Stimulated activated CD4-positive, alpha-beta T cell treated with anti-CD3 and anti-CD28 coated beads, Interleukin-1b, Interleukin-23, amount 100 ng/mL, for 1 hour (primary cell): Measurements from ENCODE around the gene SLAMF7.
"Not testable (repeated sequence)": the region's sequence is repeated elsewhere in the genome, so short reads cannot be mapped to it uniquely, and the experiment has no call there.

Experiments
- DNase-seq, 2 donors: peaks; one replicate each; pipeline ENCODE4 v3.0.0-alpha.2; 2020; ENCODE audit warnings: low read depth in 2 of 2

SLAMF7 gene

DNA sequence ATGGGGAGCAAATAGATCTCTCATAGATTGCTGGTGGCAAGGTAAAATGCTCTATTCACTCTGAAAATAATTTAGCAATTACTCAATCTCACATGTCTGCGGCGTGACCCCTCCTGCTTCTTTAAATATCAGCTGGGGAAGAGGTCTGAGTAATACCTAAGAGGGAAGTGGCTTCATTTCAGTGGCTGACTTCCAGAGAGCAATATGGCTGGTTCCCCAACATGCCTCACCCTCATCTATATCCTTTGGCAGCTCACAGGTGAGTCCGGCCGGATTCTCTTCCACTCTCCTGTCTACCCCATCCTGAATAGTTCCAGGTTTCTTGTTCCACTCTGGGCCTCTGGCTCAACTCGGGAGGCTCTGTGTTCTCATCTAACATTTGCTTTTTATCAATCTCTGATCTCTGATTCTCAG, at the start of gene SLAMF7:
TSS of gene SLAMF7 (plus strand) at position 150 of the 414 bp plus-strand sequence. CDS start at position 205, 55 bp downstream.
- no peak for DNase-seq

GRCh38 chr1:160692390-160692789, 46.7 kb upstream of the SLAMF7 start:
- DNase-seq, result not testable (repeated sequence)

GRCh38 chr1:160702100-160702499, 36.9 kb upstream of the SLAMF7 start:
- DNase-seq, result no peak

DNA sequence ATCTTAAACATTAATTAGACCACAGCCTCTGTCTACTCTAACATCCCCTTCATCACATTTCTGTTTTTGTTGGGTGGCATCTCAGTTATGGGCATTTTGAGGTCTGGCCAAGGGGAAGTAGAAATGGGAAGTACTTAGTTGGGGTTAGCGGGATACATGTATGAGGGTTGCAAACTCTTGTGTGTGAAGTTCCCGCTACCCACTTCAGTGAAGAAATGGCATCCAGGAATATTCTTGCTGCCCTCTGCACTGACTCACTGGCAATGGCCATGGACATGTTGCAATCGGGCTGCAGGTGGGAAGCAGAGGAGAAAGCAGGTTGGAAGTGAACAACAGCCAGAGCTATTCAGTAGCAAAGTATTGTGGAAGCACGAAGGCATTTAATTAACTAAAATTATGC, 34.8 kb upstream of the SLAMF7 start:
- no peak for DNase-seq

GRCh38 chr1:160705212-160705621, 33.8 kb upstream of the SLAMF7 start:
- DNase-seq, result not testable (repeated sequence)

DNA sequence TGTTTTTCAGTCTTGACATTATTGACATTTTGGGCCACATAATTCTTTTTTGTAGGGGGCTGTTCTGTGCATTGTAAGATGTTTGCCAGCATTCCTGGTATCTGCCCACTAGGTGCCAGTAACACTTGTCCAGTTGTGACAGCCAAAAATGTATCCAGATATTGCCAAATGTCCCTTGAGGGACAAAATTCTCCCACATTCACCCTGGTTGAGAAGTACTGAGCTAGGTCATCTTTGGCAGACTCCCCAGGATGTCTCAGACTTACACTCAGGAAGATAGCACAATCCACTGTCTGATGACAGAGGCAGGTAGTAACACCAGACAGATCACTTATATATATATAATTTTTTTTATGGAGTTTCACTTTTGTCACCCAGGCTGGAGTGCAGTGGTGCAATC, 33.3 kb upstream of the SLAMF7 start:
- DNase-seq, result no peak

DNA sequence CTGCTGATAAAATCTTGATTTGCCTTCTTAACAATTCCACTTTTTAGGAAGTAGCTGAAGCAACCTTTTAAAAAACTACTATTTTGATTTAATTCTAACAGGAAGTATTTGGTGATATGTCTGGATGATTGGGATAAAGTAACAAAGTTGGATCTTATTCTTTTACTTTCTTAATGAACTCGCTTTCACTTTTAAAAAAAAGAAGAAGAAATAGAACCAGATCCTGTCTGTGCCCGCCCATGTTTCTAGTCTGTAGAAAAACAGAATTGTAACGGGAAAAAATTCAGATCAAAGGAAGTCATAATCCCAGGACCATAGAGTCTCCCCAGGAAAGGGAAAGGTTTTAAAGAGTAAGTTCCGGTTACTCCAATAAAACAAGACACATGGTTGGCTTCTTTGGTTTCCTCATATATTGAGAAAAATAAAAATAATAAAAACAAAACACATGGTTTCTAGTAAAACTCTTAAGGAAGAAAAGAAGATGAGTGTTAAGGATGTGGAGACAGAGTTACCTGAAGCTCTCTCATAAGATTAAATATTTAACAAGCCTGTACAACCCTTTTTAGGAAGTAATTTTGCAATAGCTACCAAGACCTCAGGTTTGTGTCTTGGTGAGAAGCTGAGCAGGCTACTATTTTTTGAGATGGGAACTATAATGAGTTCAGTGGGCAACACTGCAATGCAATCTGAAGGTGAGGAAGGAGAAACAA, 32.4 kb upstream of the SLAMF7 start:
- DNase-seq, result no peak

GRCh38 chr1:160707236-160708064, 31.6 kb upstream of the SLAMF7 start:
- DNase-seq, result no peak

DNA sequence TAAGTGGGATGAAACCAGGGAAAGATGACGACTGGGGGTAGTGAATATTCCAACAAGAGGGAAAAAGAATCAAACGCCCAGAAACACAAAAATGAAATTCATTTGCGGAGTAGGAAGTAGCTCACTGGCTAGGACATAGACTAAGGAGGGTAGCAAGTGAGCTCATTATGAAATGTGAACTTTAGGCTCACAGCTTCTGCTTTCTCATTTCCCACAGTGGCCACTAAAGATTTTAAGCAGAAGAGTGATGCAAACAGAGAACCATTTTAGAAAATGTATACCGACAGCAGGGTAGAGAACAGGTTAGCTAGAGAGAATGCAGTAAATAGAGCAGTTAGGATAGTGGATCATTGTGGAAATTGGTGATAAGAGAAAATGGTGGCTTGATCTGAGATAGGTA, 30.9 kb upstream of the SLAMF7 start:
- DNase-seq, result no peak

- DNase-seq, result no peak
Measured at GRCh38 chr1:160708801-160709200, 30.2 kb upstream of the SLAMF7 start.

DNA sequence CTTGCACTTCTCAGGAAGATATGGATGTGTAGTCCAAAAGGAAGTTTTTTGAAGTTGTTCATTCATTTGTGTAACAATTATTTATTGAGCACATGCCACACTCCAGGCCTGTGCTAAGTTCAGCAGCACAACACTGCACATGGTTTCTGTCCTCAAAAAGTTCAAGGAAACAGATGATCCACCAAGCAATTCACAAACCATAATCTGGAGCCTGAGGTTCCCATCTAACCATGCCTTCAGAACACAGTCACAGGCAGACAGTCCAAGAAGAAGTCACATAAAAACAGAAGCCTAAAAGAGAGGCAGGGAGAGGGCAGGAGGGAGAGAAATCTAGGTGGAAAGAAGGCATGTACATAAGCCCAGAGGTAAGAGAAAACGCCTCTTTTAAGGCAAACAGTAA, 29.3 kb upstream of the SLAMF7 start:
- DNase-seq, result no peak

DNA sequence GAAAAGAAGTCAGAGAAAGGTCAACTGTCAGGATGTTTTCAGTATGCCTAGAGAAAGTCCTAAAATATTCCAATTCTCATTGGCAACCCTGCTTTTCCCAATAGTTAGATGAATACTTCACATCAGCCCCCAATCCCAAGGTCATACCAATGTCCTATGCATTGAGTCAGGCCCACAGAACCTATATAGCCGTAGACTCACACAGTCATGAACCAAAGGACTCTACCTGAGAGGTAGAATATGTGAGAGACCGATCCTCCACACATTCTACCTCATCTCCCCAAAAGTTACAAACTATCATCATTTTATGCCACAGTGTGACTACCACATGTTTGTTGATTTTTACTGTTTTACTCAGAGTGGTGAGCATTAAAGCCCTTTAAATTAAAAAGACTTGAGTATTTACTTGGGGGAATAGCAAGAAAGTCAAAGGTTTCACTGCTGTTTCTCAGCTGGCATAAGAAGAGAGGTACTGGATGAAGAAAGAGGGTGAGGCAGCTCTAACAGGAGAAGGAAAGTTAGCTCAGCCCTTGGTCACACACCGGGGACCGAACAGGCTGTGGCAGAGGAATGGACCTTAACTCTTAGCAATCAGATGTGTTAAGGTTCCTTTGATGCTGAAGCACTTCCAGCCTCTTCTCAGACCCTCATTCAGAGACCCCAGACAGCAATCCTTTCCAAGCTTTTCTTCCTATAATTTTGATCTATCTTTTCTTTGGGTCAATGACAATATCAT, 28.4 kb upstream of the SLAMF7 start:
- no peak for DNase-seq

DNA sequence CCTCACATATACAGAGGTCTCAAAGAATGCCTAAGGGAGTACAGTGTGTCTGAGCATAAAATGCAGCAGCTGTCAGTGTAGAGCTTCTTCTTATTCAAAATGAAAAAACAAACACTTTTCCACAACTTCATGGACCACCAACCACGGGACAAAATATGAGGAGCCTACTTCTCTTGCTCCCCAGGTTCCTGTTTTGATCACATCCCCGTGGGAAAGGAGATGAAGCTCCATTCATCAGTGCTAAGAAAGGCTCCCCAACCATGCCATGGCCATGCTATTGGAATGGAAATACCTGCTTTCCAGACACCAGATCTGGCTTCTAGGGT, 27.8 kb upstream of the SLAMF7 start:
- no peak for DNase-seq

DNA sequence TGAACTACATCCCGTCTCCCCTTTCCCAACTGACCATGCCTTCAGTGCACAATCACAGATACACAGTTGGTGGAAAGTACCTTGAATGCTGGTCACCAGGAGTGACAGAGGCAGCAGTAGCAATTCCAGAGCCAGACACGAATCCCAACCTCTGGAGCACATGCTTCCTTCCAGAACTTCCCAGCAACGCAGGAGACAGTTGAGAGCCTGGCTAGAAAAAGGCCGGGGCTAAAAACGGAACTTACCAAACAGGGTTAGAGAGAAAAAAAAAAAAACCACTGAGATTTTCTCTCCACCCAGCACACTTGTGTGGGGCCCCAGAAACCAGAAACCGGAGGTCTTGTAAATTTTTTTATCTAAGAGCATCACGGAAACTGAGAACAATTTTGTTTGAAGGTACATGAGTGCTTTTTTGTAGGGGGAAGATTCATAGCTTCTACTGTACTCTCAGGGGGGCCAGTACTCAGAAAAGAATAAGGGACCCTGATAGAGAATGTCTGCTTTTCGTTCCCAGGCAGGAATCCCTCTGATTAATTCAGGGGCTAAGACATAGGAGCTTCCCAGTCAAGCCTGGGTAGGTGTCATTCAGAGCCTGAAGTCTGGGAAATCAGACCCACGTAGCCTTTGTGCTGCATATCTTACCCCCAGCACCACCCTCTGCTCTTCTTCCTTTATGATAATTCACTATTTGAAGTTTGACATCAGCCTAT, 27.3 kb upstream of the SLAMF7 start, which contains the start of gene CD48:
TSS of gene CD48 (minus strand) at position 221 of the 710 bp plus-strand sequence. CDS start at position 162, 59 bp downstream.
- no peak for DNase-seq

DNA sequence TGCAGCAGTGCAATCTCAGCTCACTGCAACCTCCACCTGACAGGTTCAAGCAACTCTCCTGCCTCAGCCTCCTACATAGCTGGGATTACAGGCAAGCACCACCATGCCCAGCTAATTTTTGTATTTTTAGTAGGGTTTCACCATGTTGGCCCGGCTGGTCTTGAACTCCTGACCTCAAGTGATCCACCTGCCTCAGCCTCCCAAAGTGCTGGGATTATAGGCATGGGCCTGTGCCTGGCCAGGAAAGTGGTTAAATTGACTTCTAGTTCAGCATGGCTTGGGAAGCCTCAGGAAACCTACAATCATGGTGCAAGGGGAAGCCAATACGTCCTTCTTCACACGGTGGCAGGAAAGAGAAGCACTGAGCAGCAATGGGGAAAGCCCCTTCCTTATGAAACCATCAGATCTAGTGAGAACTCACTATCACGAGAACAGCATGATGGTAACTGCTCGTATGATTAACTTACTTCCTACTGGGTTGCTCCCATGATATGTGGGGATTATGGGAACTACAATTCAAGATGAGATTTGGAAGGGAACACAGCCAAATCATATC, 26.4 kb upstream of the SLAMF7 start:
- not testable (repeated sequence) for DNase-seq

DNA sequence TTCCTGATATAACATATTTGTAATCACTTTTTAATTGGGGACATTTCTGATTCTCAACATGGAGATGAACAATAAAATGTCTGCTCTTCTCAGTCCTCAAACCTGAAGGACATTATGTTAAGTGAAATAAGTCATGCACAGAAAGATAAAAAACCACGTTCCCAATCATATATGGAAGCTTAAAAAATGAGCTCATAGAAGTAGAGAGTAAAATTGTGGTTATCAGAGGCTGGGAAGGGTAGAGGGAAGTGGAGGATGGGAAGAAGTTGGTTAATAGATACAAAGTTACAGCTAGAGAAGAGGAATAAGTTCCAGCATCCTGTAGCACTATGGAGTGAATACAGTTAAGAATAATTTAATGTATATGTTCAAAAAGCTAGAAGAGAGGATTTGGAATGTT, 25.9 kb upstream of the SLAMF7 start:
- DNase-seq, result no peak

- not testable (repeated sequence) for DNase-seq
Measured at GRCh38 chr1:160714034-160714648, 24.9 kb upstream of the SLAMF7 start.

GRCh38 chr1:160716013-160716412, 23.0 kb upstream of the SLAMF7 start:
- no peak for DNase-seq

DNA sequence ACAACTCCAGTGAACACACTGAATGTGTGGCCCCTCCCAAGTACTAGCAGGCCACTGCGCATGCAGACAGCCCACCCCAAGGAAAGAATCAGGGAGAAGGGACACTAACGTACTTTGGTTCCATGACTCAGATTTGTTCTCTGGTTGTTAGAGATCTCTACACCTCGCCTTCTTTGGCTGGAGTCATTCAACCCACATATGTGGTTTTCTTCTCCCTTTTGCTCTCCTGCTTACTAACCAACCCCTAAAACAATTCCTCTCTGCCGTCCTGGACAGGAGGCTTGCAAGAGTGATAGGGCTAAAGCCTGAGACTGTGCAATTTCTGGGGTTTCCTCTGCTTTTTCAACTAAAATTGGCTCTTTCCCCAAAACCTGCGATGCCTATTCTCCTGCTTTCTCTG, 21.7 kb upstream of the SLAMF7 start:
- no peak for DNase-seq

DNA sequence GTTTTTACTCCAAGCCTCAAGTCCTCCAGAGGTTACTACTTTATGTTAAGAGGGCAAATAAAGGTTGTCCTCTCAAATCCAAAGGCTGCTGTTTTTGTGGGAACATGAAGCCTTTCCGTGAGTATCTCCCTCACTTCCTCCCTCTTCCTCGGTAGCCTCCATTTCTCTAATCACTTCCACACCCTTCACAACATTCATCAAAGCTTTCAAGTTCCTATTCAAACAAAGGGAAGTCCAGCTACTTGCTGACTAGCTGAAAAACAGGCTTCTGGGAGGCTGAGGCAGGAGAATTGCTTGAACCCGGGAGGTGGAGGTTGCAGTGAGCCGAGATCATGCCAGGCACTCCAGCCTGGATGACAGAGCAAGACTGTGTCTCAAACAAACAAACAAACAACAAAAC, 20.8 kb upstream of the SLAMF7 start:
- DNase-seq, result no peak
